Stimulated activated CD8-positive, alpha-beta memory T cell treated with anti-CD3 and anti-CD28 coated beads, Interleukin-15, amount 100 ng/mL, for 24 hours (primary cell): ENCODE measurements around the gene PKIB.

Experiments used
- DNase-seq: peaks from one replicate; pipeline ENCODE4 v3.0.0-alpha.2; 2020; ENCODE audit warnings: low read depth

PKIB gene

GRCh38 chr6:122669868-122670267 is 59.7 kb downstream of the PKIB start:
- no peak for DNase-seq

- no peak for DNase-seq
Observed at GRCh38 chr6:122671251-122671650, 61.0 kb downstream of the PKIB start.

GRCh38 chr6:122673343-122673961 is 63.2 kb downstream of the PKIB start:
- DNase-seq: no peak

- DNase-seq: no peak
Observed at GRCh38 chr6:122676146-122676545, 65.9 kb downstream of the PKIB start.

- no peak for DNase-seq
Observed at GRCh38 chr6:122676688-122677087, 66.5 kb downstream of the PKIB start.

GRCh38 chr6:122677406-122677805 is 67.2 kb downstream of the PKIB start:
- DNase-seq: no peak

- no peak for DNase-seq
Observed at GRCh38 chr6:122678841-122679240, 68.6 kb downstream of the PKIB start.

GRCh38 chr6:122681705-122682104 is 71.5 kb downstream of the PKIB start:
- DNase-seq: no peak

- DNase-seq: no peak
Observed at GRCh38 chr6:122683989-122684651, 73.9 kb downstream of the PKIB start.

- no peak for DNase-seq
Observed at GRCh38 chr6:122692175-122692598, 82.0 kb downstream of the PKIB start.

- no peak for DNase-seq
Observed at GRCh38 chr6:122692807-122693580, 82.8 kb downstream of the PKIB start.

GRCh38 chr6:122694075-122694474 is 83.9 kb downstream of the PKIB start:
- DNase-seq: no peak

GRCh38 chr6:122694602-122695001 is 84.4 kb downstream of the PKIB start:
- no peak for DNase-seq

- no peak for DNase-seq
Observed at GRCh38 chr6:122695188-122695587, 85.0 kb downstream of the PKIB start.

- DNase-seq: no peak
Observed at GRCh38 chr6:122696079-122696478, 85.9 kb downstream of the PKIB start.

GRCh38 chr6:122696853-122697252 is 86.6 kb downstream of the PKIB start:
- no peak for DNase-seq

- DNase-seq: no peak
Observed at GRCh38 chr6:122697458-122697857, 87.3 kb downstream of the PKIB start.

GRCh38 chr6:122701666-122702065 is 91.5 kb downstream of the PKIB start:
- DNase-seq: no peak

GRCh38 chr6:122702841-122703240 is 92.6 kb downstream of the PKIB start:
- no peak for DNase-seq

GRCh38 chr6:122704066-122704465 is 93.9 kb downstream of the PKIB start:
- no peak for DNase-seq

- no peak for DNase-seq
Observed at GRCh38 chr6:122709922-122710512, 99.8 kb downstream of the PKIB start.

- no peak for DNase-seq
Observed at GRCh38 chr6:122710908-122711635, 100.9 kb downstream of the PKIB start.
